Measurements from ENCODE around the gene GOLIM4. TPM values are rescaled to one million over a fixed set of nuclear protein-coding genes. Genes with fewer than 3 reads are reported as not detected.
A peak's percentile ranks its signal among the peaks of the same experiment; 100 is the strongest.
"Not testable (repeated sequence)": the region's sequence is repeated elsewhere in the genome, so short reads cannot be mapped to it uniquely, and the experiment has no call there.

The GOLIM4 gene, protein sequence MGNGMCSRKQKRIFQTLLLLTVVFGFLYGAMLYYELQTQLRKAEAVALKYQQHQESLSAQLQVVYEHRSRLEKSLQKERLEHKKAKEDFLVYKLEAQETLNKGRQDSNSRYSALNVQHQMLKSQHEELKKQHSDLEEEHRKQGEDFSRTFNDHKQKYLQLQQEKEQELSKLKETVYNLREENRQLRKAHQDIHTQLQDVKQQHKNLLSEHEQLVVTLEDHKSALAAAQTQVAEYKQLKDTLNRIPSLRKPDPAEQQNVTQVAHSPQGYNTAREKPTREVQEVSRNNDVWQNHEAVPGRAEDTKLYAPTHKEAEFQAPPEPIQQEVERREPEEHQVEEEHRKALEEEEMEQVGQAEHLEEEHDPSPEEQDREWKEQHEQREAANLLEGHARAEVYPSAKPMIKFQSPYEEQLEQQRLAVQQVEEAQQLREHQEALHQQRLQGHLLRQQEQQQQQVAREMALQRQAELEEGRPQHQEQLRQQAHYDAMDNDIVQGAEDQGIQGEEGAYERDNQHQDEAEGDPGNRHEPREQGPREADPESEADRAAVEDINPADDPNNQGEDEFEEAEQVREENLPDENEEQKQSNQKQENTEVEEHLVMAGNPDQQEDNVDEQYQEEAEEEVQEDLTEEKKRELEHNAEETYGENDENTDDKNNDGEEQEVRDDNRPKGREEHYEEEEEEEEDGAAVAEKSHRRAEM
- polyA plus RNA-seq = 1 to 10 TPM; 2.3 to 7.7 (median 4.1) TPM

- peaks cover 25 to 47% of the 10 kb centered on the region in 2 donors for H3K4me1 Mint-ChIP-seq
- peaks cover 12 to 17% (median 16%) of the 10 kb centered on the region in 3 donors for H3K27me3 Mint-ChIP-seq (ENCODE audit: low read depth in 3 of 3)
- H3K36me3 Mint-ChIP-seq = no peaks in the 10 kb centered on the region
- peak within 1 kb of the TSS; percentile 86 to 96 (median 92) for H3K27ac Mint-ChIP-seq
- DNase-seq = peak; percentile 87
- no peaks in the 10 kb centered on the region for H3K9me3 Mint-ChIP-seq
- peak within 1 kb of the TSS; percentile 94 to 100 (median 95) for H3K4me3 Mint-ChIP-seq
Observed at GRCh38 chr3:168095611-168096209, at the start of gene GOLIM4. Gene GOLIM4 (minus strand): TSS chr3:168095924. CDS start chr3:168095285, 639 bp downstream.

- H3K9me3 Mint-ChIP-seq = peaks cover 0 to 1% (median 0%) of the 10 kb centered on the region in 6 donors
- no peaks in the 10 kb centered on the region for H3K36me3 Mint-ChIP-seq
- H3K4me1 Mint-ChIP-seq = no peaks in the 10 kb centered on the region
- H3K27ac Mint-ChIP-seq = no peak overlapping the region
- peaks cover 0 to under 1% (median 0%) of the 10 kb centered on the region in 3 donors for H3K27me3 Mint-ChIP-seq (ENCODE audit: low read depth in 3 of 3)
- no peak for DNase-seq
- no peak overlapping the region for H3K4me3 Mint-ChIP-seq
Observed at GRCh38 chr3:168141405-168141998, 45.8 kb upstream of the GOLIM4 start.

DNA sequence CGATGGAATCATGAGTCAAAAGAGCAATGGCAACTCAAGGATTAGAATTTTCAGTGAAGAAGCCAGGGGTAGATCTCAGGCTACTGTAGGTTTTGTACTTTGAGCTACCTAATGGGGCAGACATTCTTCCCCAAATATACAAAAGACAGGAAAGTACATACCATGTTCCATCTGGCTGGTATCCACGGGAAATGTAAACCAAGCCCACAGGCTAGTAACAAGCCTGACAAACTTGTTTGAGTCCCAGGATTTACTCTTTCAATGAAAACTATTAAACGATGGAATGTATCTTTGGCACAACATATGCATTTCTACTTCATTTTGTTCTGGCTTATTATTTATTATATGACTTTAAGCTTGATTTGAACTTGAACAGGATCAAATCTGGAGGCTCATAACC lies 44.2 kb upstream of the GOLIM4 start:
- H3K4me1 Mint-ChIP-seq = no peaks in the 10 kb centered on the region
- no peak for DNase-seq
- no peak overlapping the region for H3K4me3 Mint-ChIP-seq
- H3K27ac Mint-ChIP-seq = no peak overlapping the region
- peaks cover 0 to 1% (median 0%) of the 10 kb centered on the region in 6 donors for H3K9me3 Mint-ChIP-seq
- no peaks in the 10 kb centered on the region for H3K36me3 Mint-ChIP-seq
- H3K27me3 Mint-ChIP-seq (ENCODE audit: low read depth in 3 of 3) = no peaks in the 10 kb centered on the region

GRCh38 chr3:168138421-168138820 lies 42.7 kb upstream of the GOLIM4 start:
- Mint-ChIP-seq H3K27ac (no peak overlapping the region), H3K4me3 (no peak overlapping the region), H3K36me3 (no peaks in the 10 kb centered on the region), H3K4me1 (no peaks in the 10 kb centered on the region), H3K27me3 (ENCODE audit: low read depth in 3 of 3) (no peaks in the 10 kb centered on the region), H3K9me3 (peaks cover 0 to 1% (median 0%) of the 10 kb centered on the region in 6 donors)
- DNase-seq = no peak

GRCh38 chr3:168134931-168135330 lies 39.2 kb upstream of the GOLIM4 start:
- no peaks in the 10 kb centered on the region for H3K9me3 Mint-ChIP-seq
- peaks cover 0 to 7% (median 3%) of the 10 kb centered on the region in 3 donors for H3K27me3 Mint-ChIP-seq (ENCODE audit: low read depth in 3 of 3)
- H3K36me3 Mint-ChIP-seq = no peaks in the 10 kb centered on the region
- no peak for DNase-seq
- no peaks in the 10 kb centered on the region for H3K4me1 Mint-ChIP-seq
- no peak overlapping the region for H3K27ac Mint-ChIP-seq
- no peak overlapping the region for H3K4me3 Mint-ChIP-seq

DNA sequence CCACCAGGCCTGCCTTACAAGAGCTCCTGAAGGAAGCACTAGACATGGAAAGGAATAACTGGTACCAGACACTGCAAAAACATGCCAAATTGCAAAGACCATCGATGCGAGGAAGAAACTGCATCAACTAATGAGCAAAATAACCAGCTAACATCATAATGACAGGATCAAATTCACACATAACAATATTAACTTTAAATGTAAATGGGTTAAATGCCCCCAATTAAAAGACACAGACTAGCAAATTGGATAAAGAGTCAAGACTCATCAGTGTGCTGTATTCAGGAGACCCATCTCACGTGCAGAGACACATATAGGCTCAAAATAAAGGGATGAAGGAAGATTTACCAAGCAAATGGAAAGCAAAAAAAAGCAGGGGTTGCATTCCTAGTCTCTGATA lies 34.5 kb upstream of the GOLIM4 start:
- H3K4me1 Mint-ChIP-seq, H3K36me3 Mint-ChIP-seq, H3K9me3 Mint-ChIP-seq, H3K4me3 Mint-ChIP-seq, DNase-seq, H3K27ac Mint-ChIP-seq: not testable (repeated sequence)
- H3K27me3 Mint-ChIP-seq (ENCODE audit: low read depth in 3 of 3) = peaks cover 0 to 13% (median 6%) of the 10 kb centered on the region in 3 donors

DNA sequence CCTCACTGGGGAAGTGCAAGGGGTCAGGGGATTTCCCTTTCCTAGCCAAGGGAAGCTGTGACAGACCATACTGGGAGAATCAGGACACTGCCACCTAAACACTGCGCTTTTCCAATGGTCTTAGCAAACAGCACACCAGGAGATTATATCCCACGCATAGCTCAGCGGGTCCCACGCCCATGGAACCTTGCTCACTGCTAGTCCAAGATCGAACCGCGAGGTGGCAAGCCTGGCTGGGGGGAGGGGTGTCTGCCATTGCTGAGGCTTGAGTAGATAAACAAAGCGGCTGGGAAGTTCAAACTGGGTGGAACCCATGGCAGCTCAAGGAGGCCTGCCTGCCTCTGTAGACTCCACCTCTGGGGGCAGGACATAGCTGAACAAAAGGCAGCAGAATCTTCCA lies 32.7 kb upstream of the GOLIM4 start:
- peaks cover 0 to 13% (median 8%) of the 10 kb centered on the region in 3 donors for H3K27me3 Mint-ChIP-seq (ENCODE audit: low read depth in 3 of 3)
- H3K36me3 Mint-ChIP-seq, H3K27ac Mint-ChIP-seq, H3K9me3 Mint-ChIP-seq, DNase-seq, H3K4me1 Mint-ChIP-seq, H3K4me3 Mint-ChIP-seq: not testable (repeated sequence)

GRCh38 chr3:168127466-168127865 lies 31.7 kb upstream of the GOLIM4 start:
- no peaks in the 10 kb centered on the region for H3K4me1 Mint-ChIP-seq
- no peak overlapping the region for H3K27ac Mint-ChIP-seq
- H3K36me3 Mint-ChIP-seq = no peaks in the 10 kb centered on the region
- H3K27me3 Mint-ChIP-seq (ENCODE audit: low read depth in 3 of 3) = peaks cover 0 to 13% (median 8%) of the 10 kb centered on the region in 3 donors
- H3K4me3 Mint-ChIP-seq = no peak overlapping the region
- DNase-seq = no peak
- peaks cover 0 to 4% (median 0%) of the 10 kb centered on the region in 6 donors for H3K9me3 Mint-ChIP-seq

DNA sequence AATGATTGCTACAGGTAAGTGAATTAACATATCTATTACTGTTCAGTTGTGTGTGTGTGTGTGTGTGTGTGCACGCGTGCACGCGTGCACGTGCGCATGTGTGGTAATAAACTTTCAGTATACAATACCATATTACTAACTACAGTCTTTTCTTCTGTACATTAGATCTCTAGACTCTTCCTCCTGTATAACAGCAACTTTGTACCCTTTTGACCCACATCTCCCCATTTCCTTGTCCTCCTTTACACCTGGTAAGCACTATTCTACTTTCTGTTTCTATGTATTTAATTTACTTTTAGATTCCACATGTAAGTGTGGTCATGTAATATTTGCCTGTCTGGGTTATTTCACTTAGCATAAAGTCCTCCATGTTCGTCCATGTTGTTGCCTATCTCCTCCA lies 29.1 kb upstream of the GOLIM4 start:
- no peaks in the 10 kb centered on the region for H3K4me1 Mint-ChIP-seq
- H3K4me3 Mint-ChIP-seq = no peak overlapping the region
- peaks cover 0 to 6% (median 5%) of the 10 kb centered on the region in 3 donors for H3K27me3 Mint-ChIP-seq (ENCODE audit: low read depth in 3 of 3)
- no peak overlapping the region for H3K27ac Mint-ChIP-seq
- peaks cover 0 to 4% (median 0%) of the 10 kb centered on the region in 6 donors for H3K9me3 Mint-ChIP-seq
- no peaks in the 10 kb centered on the region for H3K36me3 Mint-ChIP-seq
- no peak for DNase-seq

GRCh38 chr3:168124291-168124690 lies 28.6 kb upstream of the GOLIM4 start:
- no peaks in the 10 kb centered on the region for H3K4me1 Mint-ChIP-seq

GRCh38 chr3:168123201-168124176 lies 27.8 kb upstream of the GOLIM4 start:
- H3K27me3 Mint-ChIP-seq (ENCODE audit: low read depth in 3 of 3) = peaks cover 0 to 6% (median 5%) of the 10 kb centered on the region in 3 donors
- no peaks in the 10 kb centered on the region for H3K36me3 Mint-ChIP-seq
- no peak overlapping the region for H3K4me3 Mint-ChIP-seq
- H3K4me1 Mint-ChIP-seq = no peaks in the 10 kb centered on the region
- no peak for DNase-seq
- no peaks in the 10 kb centered on the region for H3K9me3 Mint-ChIP-seq
- H3K27ac Mint-ChIP-seq = no peak overlapping the region

More at GRCh38 chr3:168124291-168124690, 28.6 kb upstream of the GOLIM4 start:
- H3K36me3 Mint-ChIP-seq = no peaks in the 10 kb centered on the region
- no peak for DNase-seq
- H3K9me3 Mint-ChIP-seq = peaks cover 0 to 4% (median 0%) of the 10 kb centered on the region in 6 donors
- no peak overlapping the region for H3K4me3 Mint-ChIP-seq
- no peak overlapping the region for H3K27ac Mint-ChIP-seq
- H3K27me3 Mint-ChIP-seq (ENCODE audit: low read depth in 3 of 3) = peaks cover 0 to 6% (median 5%) of the 10 kb centered on the region in 3 donors

- H3K27me3 Mint-ChIP-seq (ENCODE audit: low read depth in 3 of 3) = peaks cover 0 to 5% (median 0%) of the 10 kb centered on the region in 3 donors
- DNase-seq = no peak
Observed at GRCh38 chr3:168121184-168122017, 25.7 kb upstream of the GOLIM4 start.

More at GRCh38 chr3:168121184-168122017, 25.7 kb upstream of the GOLIM4 start:
- Mint-ChIP-seq H3K9me3 (no peaks in the 10 kb centered on the region), H3K4me3 (no peak overlapping the region), H3K36me3 (no peaks in the 10 kb centered on the region), H3K4me1 (peaks cover 0 to 6% of the 10 kb centered on the region in 2 donors), H3K27ac (no peak overlapping the region)
